B cell (primary cell): ENCODE data around the gene SART3. TPM values are rescaled to one million over a fixed set of nuclear protein-coding genes. Genes with fewer than 3 reads are reported as not detected.

ENCODE experiments used
- ATAC-seq: fragments of 200-7000 bp; cut with Tn5 transposase; one replicate; pipeline ENCODE4 v1.10.0; 2021; ENCODE audit warnings: low read depth, mild to moderate bottlenecking, moderate number of reproducible peaks, moderate library complexity
- CTCF ChIA-PET: fragments of 350-600 bp; sonication (Branson Sonifier 250); formaldehyde crosslinking; loops from one replicate; lab custom pipeline; 2021; ENCODE audit warnings: antibody characterized with exemption, inconsistent platforms; lab: Charles Lee
- POLR2A ChIA-PET: fragments of 350-600 bp; sonication (Branson Sonifier 250); formaldehyde crosslinking; loops from one replicate; lab custom pipeline; 2021; ENCODE audit warnings: antibody characterized with exemption; lab: Charles Lee
- DNase-seq: peaks from one replicate; pipeline ENCODE4 v3.0.0; 2013
- H2AFZ ChIP-seq: 2 replicates; pipeline ENCODE4 v1.6.1; 2012; ENCODE audit warnings: mild to moderate bottlenecking, low read depth, low read length; ENCODE audit not compliant: insufficient read depth, poor library complexity, severe bottlenecking
- H3K27ac ChIP-seq, 2 donors: 1 replicate in 1 of 2; 2 replicates in 1 of 2; pipeline ENCODE4 v1.5.1; 2012 to 2013; ENCODE audit warnings: low read length in 2 of 2, mild to moderate bottlenecking in 2 of 2, moderate library complexity in 1 of 2
- H3K27me3 ChIP-seq, 4 experiments: fragments of 200-600 bp in 1 of 4; sonication (generic) in 1 of 4; replicated peaks in 1 of 4; 1 replicate in 2 of 4; 2 replicates in 2 of 4; pipeline versions ENCODE4 v1.6.1 to v1.7.0; 2013 to 2016; ENCODE audit warnings: low read length in 3 of 4, mild to moderate bottlenecking in 2 of 4, mixed read lengths in 1 of 4, moderate library complexity in 1 of 4; ENCODE audit not compliant: insufficient read depth in 4 of 4, control insufficient read depth in 3 of 4; ENCODE audit errors: control extremely low read depth in 1 of 4
- H3K36me3 ChIP-seq, 2 experiments: replicated peaks in 1 of 2; 1 replicate in 1 of 2; 2 replicates in 1 of 2; pipeline versions ENCODE4 v1.6.1 to v1.7.1; 2013; ENCODE audit warnings: low read length in 1 of 2; ENCODE audit not compliant: insufficient read depth in 2 of 2, control insufficient read depth in 1 of 2; ENCODE audit errors: control extremely low read depth in 1 of 2, extremely low read depth in 1 of 2
- H3K4me1 ChIP-seq, 2 donors: fragments of 200-600 bp in 1 of 2; sonication (generic) in 1 of 2; 1 replicate in 1 of 2; 2 replicates in 1 of 2; pipeline versions ENCODE4 v1.5.1 to v1.6.1; 2013 to 2017; ENCODE audit warnings: low read length in 2 of 2; ENCODE audit not compliant: control insufficient read depth in 2 of 2, insufficient read depth in 2 of 2
- H3K4me2 ChIP-seq: replicated peaks from 2 replicates; pipeline ENCODE3; 2012; ENCODE audit warnings: mild to moderate bottlenecking, low read depth, low read length; ENCODE audit not compliant: poor library complexity, severe bottlenecking
- H3K4me3 ChIP-seq, 5 experiments: fragments of 200-600 bp in 1 of 5; sonication (generic) in 1 of 5; 1 replicate in 3 of 5; 2 replicates in 2 of 5; pipeline versions ENCODE4 v1.5.1 to v1.7.0; 2011 to 2016; ENCODE audit warnings: low read length in 4 of 5, mild to moderate bottlenecking in 4 of 5, low read depth in 2 of 5, control low read depth in 1 of 5, moderate library complexity in 1 of 5; ENCODE audit not compliant: insufficient read depth in 1 of 5; ENCODE audit errors: control extremely low read depth in 1 of 5, extremely low read depth in 1 of 5
- H3K79me2 ChIP-seq: fragments of 200-600 bp; sonication (generic); one replicate; pipeline ENCODE4 v1.6.0; 2016; ENCODE audit warnings: low read length; ENCODE audit not compliant: control insufficient read depth, insufficient read depth
- H3K9ac ChIP-seq: fragments of 200-600 bp; sonication (generic); 2 replicates; pipeline ENCODE4 v1.6.1; 2017; ENCODE audit warnings: mild to moderate bottlenecking, low read length, moderate library complexity
- H3K9me3 ChIP-seq, 3 donors: one replicate each; pipeline versions ENCODE4 v1.6.1 to v1.7.1; 2013; ENCODE audit warnings: low read length in 2 of 3; ENCODE audit not compliant: control insufficient read depth in 2 of 3, insufficient read depth in 1 of 3; ENCODE audit errors: control extremely low read depth in 1 of 3
- H4K20me1 ChIP-seq: 2 replicates; pipeline ENCODE4 v1.6.0; 2012; ENCODE audit warnings: mild to moderate bottlenecking, low read length; ENCODE audit not compliant: insufficient read depth, control insufficient read depth, poor library complexity, severe bottlenecking
- H3K27ac Mint-ChIP-seq: one replicate; pipeline ENCODE4 v1.8.0; 2021; ENCODE audit warnings: mixed read lengths
- H3K27me3 Mint-ChIP-seq: one replicate; pipeline ENCODE4 v1.8.0; 2021; ENCODE audit warnings: mixed read lengths
- H3K4me1 Mint-ChIP-seq: one replicate; pipeline ENCODE4 v1.8.0; 2021; ENCODE audit warnings: mixed read lengths
- H3K4me3 Mint-ChIP-seq: one replicate; pipeline ENCODE4 v1.8.0; 2021; ENCODE audit warnings: mixed read lengths
- H3K9me3 Mint-ChIP-seq: one replicate; pipeline ENCODE4 v1.8.0; 2022; ENCODE audit warnings: mixed read lengths; ENCODE audit not compliant: insufficient read depth
- CTCF ChIP-seq: fragments of 200-600 bp; IDR thresholded peaks from one replicate; pipeline ENCODE4 v1.8.0; 2022; ENCODE audit warnings: antibody characterized with exemption, mild to moderate bottlenecking
- EZH2 ChIP-seq: IDR thresholded peaks from 2 replicates; pipeline ENCODE4 v1.6.1; 2012; ENCODE audit warnings: borderline replicate concordance, low read depth, mild to moderate bottlenecking, moderate library complexity, low read length; ENCODE audit not compliant: insufficient read depth, poor library complexity, severe bottlenecking
- WGBS: methylation state at CpG from one replicate; pipeline ENCODE4 v1.1.5; 2013; ENCODE audit warnings: missing lambda C conversion rate; ENCODE audit not compliant: insufficient coverage; 5-methylcytosine and 5-hydroxymethylcytosine counted together
- intact Hi-C: fragments of 100-400 bp; cut with micrococcal nuclease; formaldehyde crosslinking; loops from one replicate; pipeline ENCODE4 v1.10.0; 2022
- polyA plus RNA-seq: library from polyadenylated mRNA; depleted of rRNA; stranded (reverse); fragments of >200 nt; gene quantifications from 2 replicates; pipeline ENCODE4 v1.2.3, GENCODE V29; 2012
- total RNA-seq, 2 donors: library from RNA; stranded (reverse); fragments of 120-200 nt in 1 of 2; gene quantifications; 1 replicate in 1 of 2; 2 replicates in 1 of 2; pipeline versions ENCODE4 v1.2.3 to v1.2.4, GENCODE V29; 2013 to 2022

Gene SART3
- total and polyA plus RNA-seq, 2 donors (not counting 1 experiment from before 2014, with no cell fraction given): 24.1 to 131 TPM

- Histone ChIP-seq H3K4me2 (peak overlapping the region; percentile 18), H3K27ac (no peak overlapping the region), H3K9me3 (no peaks in the 10 kb centered on the region), H3K4me3 (peak overlapping the region in 1 of 5 experiments; percentile 13), H3K9ac (no peak overlapping the region), H3K79me2 (no peaks in the 10 kb centered on the region), H3K36me3 (peaks cover 0 to 9% of the 10 kb centered on the region in 2 experiments), H2AFZ (no peak overlapping the region), H3K27me3 (no peaks in the 10 kb centered on the region), H3K4me1 (peaks cover 33 to 53% of the 10 kb centered on the region in 2 donors), H4K20me1 (no peaks in the 10 kb centered on the region)
- Mint-ChIP-seq H3K27ac (peak overlapping the region; percentile 47), H3K9me3 (peaks cover 2% of the 10 kb centered on the region), H3K4me1 (peaks cover 68% of the 10 kb centered on the region), H3K4me3 (no peak overlapping the region), H3K27me3 (no peaks in the 10 kb centered on the region)
- intact Hi-C loops: no loop called here
- TF ChIP-seq CTCF (no peak), EZH2 (no peak)
- ChIA-PET POLR2A (interaction anchor here (0.9 to 1.9 kb wide), 6 partner anchors 11 to 62 kb away, joined by 3 to 9 read pairs (median 3); partner anchors contain the start of gene ISCU), CTCF (interaction anchor here (0.7 to 19.8 kb wide), 8 partner anchors 11 to 277 kb away, joined by 3 to 424 read pairs (median 9); partner anchors contain the start of genes ISCU and SELPLG)
- ATAC-seq (no peak), DNase-seq (no peak)
- no CpG with 5 or more reads among the region's 2 CpGs for WGBS
Observed at GRCh38 chr12:108573317-108573716, 12.3 kb upstream of the SART3 start.

DNA sequence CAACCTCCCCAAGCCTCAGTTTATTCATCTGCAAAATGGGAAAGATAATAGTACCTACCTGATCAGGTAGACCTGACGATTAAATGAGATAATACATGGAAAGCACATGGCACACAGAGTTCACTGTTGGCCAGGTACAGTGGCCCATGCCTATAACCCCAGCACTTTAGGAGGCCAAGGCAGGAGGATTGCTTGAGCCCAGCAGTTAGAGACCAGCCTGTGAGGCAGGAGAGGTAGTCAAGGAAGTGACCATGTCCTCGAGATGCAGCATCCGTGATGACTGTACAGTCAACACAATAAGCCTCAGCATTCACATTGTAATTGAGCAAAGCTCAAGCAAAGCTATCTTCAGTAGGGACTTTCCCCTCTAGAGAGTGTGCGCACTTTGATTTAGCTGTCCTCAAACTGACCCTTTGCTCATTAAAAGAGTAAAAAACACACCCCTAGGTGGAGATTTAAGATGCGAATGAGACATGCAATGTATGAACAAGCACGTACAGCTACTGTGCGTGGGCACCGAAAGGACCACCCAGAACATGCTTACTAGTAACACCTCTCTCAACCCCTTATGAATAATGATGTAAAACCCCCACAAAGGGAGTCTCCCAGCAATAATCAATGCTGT is 11.3 kb upstream of the SART3 start:
- Mint-ChIP-seq H3K27ac (peak overlapping the region; percentile 80), H3K4me3 (peak overlapping the region; percentile 38), H3K27me3 (no peaks in the 10 kb centered on the region), H3K9me3 (no peaks in the 10 kb centered on the region), H3K4me1 (peaks cover 78% of the 10 kb centered on the region)
- Histone ChIP-seq H3K4me3 (no peak overlapping the region), H3K27ac (no peak overlapping the region), H3K9me3 (no peaks in the 10 kb centered on the region), H3K4me2 (peak overlapping the region; percentile 18), H3K36me3 (peaks cover 3 to 20% of the 10 kb centered on the region in 2 experiments), H3K79me2 (no peaks in the 10 kb centered on the region), H3K4me1 (peaks cover 43 to 64% of the 10 kb centered on the region in 2 donors), H4K20me1 (no peaks in the 10 kb centered on the region), H3K9ac (peak overlapping the region; percentile 22), H2AFZ (peak overlapping the region; percentile 0), H3K27me3 (no peaks in the 10 kb centered on the region)
- DNase-seq: peak; percentile 48
- no peak for TF ChIP-seq CTCF
- TF ChIP-seq EZH2: no peak
- CTCF ChIA-PET: interaction anchor here (0.7 to 19.8 kb wide), 11 partner anchors 8 to 253 kb away, joined by 3 to 424 read pairs (median 7); partner anchors contain the start of genes ISCU and SELPLG
- 65% methylated on average over 6 of the region's 8 CpGs for WGBS
- POLR2A ChIA-PET: interaction anchor here (0.6 to 1.9 kb wide), 7 partner anchors 43 to 290 kb away, joined by 3 to 9 read pairs (median 3); no protein-coding TSS in a partner anchor
- intact Hi-C loops: no loop called here
- ATAC-seq: peak; percentile 44
